ENCODE measurements around the gene DRD3.

DRD3 gene

DNA sequence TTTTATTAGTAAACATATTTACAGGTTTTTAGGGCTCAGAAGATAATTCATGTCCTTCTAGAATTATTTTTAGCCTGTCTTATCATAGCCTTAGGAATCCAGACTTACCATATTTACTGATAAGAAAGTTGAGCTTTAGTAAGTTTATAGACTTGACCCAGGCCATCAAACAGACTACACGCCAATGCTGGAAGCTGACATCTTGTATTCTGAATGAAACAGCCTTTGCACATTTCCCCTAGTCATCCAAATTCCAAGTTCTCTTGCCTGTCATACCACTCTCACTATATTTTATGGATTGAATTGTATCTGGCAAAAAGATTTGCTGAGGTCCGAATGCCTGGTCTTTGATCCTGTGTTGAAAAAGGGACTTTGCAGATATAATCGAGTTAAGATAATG, 58.6 kb downstream of the DRD3 start:
- no peak for DNase-seq (ENCODE audit: low spot score)

DNA sequence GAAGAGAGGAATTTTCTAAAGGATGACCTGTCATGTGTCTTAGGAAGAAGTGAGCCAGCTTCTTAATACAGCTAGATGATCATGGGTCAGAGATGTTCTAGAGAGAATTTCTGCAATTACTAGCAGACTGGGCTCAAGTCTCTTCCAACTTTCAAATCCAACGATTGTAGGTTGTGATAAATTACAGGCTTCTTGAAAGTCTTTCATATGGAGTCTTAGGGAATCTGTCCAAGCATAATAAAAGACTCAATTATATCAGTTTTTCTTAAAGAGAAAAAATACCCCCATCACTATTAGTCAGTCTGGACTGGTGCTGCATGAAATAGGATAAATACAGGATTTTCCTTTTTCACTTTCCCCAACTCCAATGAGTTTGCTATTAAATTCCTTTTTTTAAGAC, 59.1 kb downstream of the DRD3 start:
- DNase-seq (ENCODE audit: low spot score): no peak

DNA sequence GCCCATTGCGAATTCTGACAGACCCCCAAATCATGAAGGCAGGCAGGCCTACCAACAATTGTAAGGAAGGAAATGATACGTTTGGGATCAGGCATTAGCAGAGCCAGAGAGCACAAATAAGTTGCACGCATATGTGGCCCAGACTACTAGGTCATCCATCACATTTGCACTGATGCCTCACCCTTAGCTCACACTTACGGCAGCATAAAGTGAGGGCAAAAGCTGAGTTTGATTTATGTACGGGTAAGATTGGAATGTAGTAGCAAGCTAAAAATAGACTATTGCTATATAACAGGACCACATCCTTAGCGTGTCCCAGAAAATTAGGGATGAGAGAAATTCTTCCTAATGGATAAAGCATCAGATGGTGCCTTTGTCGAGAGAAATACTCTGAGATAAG, 63.7 kb downstream of the DRD3 start:
- DNase-seq (ENCODE audit: low spot score): no peak

DNA sequence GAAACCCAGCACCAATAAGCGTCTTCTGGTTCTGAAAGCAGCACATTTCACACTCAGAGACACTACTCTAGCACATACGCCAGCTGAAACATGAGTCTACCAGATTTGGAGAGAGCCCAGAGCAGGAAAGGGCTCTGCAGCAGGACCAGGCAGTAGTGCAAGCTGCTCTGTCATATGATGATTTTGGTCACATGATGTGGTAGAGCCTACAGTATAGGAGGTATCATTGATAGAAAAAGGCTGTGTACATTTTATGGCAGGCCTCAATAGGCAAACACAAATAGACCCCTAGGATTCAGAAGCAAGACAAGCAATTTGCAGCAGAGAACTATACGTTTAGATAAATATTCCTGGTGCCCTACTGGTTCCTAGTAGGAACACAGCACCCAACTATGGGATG, 64.1 kb downstream of the DRD3 start:
- DNase-seq (ENCODE audit: low spot score): no peak

DNA sequence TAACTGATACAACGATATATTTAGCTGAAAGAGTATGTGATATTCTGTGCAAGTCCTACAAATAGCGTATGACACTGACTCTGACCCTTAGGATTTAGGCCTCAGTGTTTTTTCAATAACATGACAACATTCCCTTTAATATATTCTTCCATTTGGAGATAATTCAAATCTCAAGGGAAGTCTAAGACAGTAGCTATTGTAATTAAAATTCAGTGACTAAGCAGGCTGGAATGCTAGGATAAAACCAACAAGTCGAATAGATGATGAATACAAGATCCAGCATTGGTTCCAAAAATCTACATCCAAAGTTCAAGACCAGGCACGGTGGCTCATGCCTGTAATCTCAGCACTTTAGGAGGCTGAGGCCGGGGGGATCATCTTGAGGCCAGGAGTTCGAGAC, 66.2 kb downstream of the DRD3 start:
- no peak for DNase-seq (ENCODE audit: low spot score)

DNA sequence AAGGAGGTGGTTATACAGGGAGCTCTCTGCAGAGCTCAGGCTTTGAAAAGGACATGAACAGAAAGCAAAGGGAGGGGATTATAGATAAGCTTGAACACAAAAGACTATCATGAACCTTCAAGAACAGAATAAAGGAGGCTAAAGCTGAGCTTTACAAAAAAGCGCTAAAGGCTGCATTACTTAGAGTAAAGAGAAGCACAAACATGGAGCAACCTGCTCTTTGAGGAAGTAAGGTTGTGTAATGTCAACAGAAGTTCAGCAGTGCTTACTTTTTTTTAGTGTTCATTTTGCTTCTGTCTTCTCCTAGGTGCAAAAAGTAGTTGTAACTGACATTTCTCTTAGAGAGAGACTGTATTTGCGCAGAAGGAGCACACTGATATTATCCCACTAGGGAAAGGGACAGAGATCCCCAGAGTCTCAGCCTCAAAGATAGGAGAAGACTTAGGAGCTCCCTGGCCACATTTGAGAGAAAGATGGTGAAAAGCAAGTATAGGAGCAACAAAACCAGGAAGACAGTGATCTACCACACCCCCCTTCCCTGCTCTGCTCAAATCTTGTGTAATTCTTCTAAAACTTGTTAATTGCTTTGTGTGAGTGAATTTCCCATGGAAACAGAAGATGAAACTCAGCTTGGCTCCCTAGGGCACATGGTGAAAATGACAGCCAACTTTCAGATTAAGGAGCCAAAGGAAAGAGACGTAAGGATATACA, 67.6 kb downstream of the DRD3 start:
- DNase-seq (ENCODE audit: low spot score): no peak

DNA sequence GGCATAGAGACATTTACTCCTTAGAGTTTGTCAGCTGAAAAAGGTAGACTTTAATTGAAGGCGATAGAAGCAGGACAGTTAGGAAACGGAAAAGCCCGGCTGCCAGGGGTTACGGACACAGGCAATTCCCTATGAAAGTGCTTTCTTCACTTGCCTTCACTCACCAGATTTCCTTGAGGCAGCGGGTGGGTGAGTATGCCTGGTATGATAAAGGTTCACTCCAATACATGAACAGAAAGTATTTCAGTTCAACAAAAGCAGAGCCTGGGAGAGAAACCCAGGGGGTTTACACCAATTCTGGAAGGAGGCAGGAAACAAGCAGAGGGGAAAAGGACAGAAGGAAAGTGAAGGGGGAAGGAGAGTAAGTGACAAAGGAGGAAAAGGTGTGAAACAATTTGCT, 68.4 kb downstream of the DRD3 start:
- no peak for DNase-seq (ENCODE audit: low spot score)

DNA sequence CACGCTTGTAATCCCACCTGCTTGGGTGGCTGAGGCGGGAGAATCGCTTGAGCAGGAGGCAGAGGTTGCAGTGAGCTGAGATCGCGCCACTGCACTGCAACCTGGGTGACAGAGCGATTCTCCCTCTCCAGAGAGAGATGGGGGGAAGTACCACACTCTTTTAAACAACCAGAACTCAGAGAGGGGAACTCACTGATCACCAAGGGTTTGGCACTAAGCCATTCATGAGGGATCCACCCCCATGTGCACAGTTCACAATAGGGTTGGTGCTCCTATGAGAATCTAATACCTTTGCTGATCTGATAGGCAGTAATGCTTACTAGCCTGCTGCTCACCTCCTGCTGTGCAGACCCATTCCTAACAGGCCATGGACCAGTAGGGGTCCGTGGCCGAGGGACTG, 70.7 kb downstream of the DRD3 start:
- DNase-seq (ENCODE audit: low spot score): no peak

DNA sequence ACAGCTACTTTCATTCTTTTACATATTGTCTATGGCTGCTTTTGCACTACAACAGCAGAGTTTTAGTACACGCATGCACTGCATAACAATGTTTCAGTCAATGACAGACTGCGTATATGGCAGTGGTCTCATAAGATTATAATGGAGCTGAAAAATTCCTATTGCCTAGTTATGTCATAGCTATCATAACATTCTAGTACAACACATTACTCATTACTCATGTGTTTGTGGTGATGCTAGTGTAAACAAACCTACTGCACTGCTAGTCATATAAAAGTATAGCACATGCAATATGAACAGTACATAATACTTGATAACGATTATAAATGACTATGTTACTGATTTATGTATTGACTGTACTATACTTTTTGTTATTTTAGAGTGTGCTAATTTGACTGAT, 74.4 kb downstream of the DRD3 start:
- DNase-seq (ENCODE audit: low spot score): no peak

DNA sequence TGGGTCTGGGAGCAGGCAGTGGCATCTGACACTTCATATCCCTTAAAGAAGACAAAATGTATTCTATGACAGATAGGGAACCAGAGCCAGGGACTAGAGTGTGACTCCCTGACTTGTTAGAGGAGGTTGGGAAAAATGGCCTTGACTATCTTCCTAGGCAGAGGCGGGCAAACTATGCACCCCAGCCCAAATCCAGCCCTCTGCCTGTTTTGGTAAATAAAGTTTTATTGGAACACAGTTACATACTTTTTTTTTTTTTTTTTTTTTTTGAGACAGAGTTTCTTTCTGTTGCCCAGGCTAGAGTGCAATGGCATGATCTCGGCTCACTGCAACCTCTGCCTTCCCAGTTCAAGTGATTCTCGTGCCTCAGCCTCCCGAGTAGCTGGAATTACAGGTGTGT, 75.0 kb downstream of the DRD3 start:
- no peak for DNase-seq (ENCODE audit: low spot score)

DNA sequence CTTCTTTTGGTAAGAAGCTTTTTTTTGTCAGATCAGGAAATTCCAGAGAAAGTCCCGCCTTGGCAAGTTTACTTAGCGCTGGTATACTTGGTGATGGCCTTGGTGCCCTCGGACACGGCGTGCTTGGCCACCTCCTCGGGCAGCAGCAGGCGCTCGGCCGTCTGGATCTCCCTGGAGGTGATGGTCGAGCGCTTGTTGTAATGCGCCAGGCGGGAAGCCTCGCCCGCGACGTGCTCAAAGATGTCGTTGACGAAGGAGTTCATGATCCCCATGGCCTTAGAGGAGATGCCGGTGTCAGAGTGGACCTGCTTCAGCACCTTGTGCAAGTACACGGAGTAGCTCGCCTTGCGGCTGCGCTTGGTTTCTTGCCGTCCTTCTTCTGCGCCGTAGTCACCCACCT, 75.7 kb downstream of the DRD3 start:
- no peak for DNase-seq (ENCODE audit: low spot score)

DNA sequence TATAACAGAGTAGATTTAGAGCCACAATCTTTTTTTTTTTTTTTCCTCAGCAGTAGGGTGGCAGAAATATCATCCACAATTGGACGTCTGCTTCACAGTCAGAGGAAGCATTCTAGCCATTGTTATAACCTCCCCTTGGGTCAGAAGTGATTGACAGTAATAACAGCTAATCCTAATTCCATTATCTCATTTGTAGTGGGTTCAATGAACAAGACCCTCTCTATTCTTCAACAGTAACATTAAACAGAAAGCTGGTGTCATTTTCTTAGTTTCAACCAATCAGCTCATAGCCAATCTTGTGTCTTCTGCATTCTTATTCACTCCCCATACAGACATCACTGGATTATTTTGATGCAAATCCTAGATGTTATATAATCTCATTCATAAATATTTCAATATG, 77.8 kb downstream of the DRD3 start:
- DNase-seq (ENCODE audit: low spot score): no peak

DNA sequence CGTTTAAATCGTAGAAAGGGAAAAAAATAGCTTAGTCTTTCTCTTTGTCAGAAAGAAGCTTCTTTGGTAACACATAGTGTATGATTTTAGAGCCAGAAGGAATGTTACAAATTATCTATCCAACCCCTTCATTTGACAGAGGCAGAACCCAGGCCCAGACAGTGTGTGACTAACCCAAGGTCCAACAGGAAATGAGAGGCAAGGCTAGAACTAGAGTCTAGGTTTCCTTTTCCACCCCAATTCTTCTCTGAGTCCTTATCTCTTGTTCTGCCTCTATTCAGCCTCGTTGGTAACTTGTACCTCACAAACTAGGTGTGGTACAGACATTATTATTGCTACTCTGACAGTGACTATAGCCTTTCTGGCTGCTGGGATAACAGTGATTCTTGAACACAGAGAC, 83.1 kb downstream of the DRD3 start:
- DNase-seq (ENCODE audit: low spot score): no peak

DNA sequence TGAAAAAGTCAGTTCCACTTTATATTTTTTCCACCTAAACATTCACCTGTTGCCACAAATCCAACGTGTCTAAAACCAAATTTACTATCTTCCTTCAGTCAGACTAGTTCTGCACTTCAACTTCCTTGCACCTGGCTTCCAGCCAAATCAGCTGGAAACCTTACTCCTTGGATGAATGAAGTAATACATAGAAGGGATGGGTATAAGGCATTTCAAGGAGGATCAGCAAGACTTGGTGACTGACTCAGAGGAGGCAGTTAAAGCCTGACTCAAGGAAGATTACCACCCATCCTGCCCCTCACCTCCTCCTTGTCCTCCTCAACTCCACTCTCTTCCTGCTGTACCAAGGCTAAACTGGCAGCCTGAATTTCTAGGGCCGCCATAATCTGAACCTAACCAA, 85.3 kb downstream of the DRD3 start:
- DNase-seq (ENCODE audit: low spot score): no peak

DNA sequence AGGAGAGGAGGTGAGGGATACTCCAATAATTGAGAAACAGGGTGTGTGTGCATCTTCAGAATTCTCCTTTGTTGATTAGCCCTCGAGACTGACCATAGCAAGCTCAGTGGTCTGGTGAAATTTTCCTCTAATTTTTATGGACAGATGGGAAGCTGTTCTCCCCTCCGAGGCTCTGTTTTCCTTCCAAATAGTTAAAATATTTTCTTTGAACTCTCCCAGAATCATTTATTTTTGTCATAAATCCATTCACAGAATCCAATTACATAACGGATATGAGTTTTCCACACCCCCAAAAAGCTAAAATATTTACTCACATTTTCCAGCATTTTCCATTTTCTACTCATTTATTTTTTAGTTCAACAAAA, 85.9 kb downstream of the DRD3 start:
- DNase-seq (ENCODE audit: low spot score): no peak

DNA sequence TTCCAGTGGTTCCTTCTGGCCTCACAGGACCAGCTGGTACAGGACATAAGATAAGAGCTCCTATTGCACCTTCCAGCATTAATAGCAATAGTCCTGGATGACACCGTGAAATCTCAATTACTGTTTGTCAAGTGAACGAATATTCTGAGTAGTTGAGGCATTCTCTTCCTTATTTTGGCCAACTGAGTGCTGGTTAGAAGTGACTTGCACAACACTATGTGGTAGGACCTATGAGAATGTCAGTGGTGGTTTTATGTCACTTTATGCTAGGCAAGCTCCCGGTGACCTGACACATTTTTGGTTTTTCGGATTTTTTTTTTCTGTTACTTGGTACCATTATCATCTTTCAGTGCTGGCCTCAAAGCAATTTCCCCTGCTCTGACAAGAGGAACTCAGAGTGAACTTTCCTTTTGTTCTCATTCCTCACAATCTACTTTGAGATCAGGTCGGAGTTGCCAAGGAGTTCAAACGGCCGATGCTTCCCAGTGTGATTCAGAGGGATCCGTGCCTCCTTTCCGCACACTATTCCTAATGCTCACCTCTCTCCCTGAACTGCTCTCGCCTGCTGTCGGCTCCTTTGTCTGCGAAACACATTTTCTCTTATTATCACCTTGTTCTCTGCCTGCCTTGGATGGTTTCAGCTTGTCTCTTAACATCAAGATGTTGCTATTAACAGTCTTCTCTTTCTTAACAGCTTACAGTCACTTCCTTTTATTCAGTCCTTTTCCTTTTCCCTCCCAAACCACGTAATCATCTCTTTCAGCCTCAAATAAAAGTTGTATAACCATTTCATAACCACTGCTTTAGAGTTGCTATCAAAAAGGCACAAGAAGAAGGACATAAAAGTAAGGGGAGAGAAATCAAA, 86.5 kb downstream of the DRD3 start:
- no peak for DNase-seq (ENCODE audit: low spot score)

DNA sequence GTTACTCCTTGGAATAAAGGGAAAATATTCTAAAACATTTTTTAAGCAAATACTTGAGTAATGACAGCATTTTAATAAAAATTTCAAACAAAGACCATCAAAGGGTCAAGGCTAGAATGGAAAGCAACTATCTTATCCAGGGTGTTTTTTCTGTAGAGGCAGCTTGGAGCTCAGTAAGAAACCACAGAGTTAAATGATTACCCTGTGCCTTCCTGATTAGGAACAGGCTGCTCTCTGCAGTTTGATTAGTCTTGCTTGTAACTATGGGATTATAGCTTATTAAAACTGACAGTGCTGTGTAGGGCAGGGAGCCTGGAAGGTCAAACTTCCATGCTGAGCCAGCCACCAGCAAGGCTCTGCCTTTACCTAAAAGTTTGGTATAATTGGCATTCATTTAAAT, 89.2 kb downstream of the DRD3 start:
- no peak for DNase-seq (ENCODE audit: low spot score)

DNA sequence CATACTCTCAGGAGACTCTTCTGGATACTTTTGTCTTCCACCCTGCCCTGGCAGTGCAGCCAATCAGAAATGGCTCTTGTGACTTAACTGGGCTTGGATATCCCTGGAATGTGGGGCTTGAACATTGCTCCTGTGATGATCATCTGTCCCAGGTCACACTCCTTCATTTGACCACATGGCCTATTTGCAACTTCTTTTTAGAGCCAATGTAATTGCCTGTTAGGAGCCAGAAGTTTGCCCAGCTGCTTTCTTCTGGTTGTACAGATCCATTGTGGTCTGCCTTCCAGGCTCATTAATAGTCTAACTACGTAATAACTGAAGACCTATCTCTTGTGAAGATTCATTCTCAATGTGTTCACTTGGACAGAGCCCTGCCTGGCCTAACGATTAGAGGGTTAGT, 92.5 kb downstream of the DRD3 start:
- no peak for DNase-seq (ENCODE audit: low spot score)

DNA sequence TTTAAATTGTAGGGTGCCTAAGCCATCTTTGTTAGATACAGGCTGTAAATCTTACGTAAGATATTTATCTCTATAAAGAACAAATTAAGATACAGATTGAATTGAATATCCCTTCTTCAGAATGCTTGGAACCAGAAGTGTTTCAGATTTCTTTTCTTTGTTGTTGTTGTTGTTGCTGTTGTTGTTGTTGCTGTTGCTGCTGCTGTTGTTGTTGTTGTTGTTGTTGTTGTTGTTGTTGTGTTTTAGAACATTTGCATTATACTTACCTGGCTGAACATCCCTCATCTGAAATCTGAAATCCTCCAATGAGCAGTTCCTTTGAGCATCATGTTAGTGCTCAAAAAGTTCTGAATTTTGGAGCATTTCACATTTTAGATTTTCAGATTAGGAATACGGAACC, 95.7 kb downstream of the DRD3 start:
- DNase-seq (ENCODE audit: low spot score): no peak

DNA sequence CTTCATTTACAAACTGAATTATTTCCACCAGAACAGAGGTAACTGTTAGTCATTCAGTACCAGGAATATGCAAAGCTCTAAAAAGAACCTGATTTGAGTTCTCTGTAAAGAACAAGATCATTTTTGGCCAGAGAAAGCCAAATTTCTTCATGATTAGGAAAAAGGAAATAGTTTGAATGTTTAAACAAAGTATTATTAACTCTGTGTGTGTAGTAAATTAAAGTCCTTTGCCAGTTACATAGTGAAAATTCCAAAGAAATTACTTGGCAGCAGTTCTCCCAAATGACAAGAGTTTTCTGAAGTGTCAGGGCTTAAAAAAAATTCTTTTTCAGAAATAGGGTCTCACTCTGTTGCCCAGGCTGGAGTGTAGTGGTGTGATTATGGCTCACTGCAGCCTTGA, 97.8 kb downstream of the DRD3 start:
- no peak for DNase-seq (ENCODE audit: low spot score)

DNA sequence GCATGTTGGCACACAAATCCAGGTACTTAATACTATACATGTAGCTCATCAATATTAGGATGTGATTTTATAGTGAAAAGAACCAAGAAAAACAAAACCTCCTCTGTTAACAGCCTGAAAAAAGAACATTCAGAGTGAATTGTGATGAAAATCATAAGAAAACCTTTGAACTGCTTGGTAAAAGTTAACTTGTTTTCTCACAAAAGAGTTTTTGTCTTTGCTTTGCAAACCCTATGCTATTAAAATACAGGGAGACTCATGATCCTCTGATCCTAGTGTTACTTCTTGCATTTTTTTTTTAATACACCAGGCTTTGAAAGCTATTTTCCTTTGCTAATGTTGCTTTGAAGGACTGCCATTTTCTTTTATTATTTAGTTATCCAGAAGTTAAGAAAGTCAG, 98.7 kb downstream of the DRD3 start:
- DNase-seq (ENCODE audit: low spot score): no peak

DNA sequence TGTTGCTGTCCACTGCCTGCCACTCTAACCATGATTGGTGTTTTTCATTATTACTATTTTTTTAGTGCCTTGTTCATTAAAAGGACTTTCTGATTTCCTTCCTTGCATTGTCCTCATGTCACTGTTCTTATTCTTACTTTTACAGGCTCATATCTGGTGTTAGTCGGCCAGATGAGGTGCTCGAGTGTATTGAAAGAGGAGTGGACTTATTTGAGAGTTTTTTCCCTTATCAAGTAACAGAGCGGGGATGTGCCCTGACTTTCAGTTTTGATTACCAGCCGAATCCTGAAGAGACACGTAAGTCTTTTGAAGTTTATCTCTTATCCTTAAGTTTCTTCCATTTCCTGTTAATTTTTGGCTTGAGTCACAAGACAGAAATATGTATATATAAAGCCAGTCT, 99.1 kb downstream of the DRD3 start:
- DNase-seq (ENCODE audit: low spot score): no peak

DNA sequence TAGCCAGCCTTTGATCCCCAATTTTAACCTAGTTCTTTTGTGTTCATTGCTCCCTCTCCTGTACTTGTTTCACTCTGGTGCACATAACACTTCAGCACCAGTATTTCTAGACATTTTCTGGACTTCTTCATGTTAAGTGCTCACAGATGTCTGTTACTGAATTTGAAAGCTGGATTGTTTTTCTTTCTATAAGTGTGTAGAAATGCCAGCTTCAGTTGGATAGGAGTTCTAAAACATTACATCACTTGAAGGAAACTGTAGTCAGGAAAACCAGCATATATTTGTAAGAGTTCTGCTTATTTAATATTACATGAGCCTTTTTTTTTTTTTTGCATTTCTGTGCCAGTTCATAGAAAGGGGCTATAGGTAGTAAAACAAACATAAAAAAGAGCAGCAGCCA, 100.7 kb downstream of the DRD3 start:
- DNase-seq (ENCODE audit: low spot score): no peak
